Cardiac muscle cell (in vitro differentiated cells and primary cell): ENCODE results near the gene C13orf46. TPM values are rescaled to one million over a fixed set of nuclear protein-coding genes. Genes with fewer than 3 reads are reported as not detected.
"Not testable (repeated sequence)": the region's sequence is repeated elsewhere in the genome, so short reads cannot be mapped to it uniquely, and the experiment has no call there.

Source experiments
- DNase-seq, 2 donors: peaks; one replicate each; pipeline versions ENCODE4 v3.0.0 to v3.0.0-alpha.2; 2010 to 2017; ENCODE audit warnings: low read depth in 1 of 2, low spot score in 1 of 2
- H3K27ac ChIP-seq: fragments of 200-600 bp; sonication (generic); 2 replicates; pipeline ENCODE4 v1.5.1; 2016
- H3K27me3 ChIP-seq: fragments of 200-600 bp; sonication (generic); 2 replicates; pipeline ENCODE4 v1.6.0; 2016; ENCODE audit warnings: control low read depth
- H3K36me3 ChIP-seq: fragments of 200-600 bp; sonication (generic); 2 replicates; pipeline ENCODE4 v1.5.1; 2016; ENCODE audit warnings: control low read depth
- H3K4me1 ChIP-seq: fragments of 200-600 bp; sonication (generic); 2 replicates; pipeline ENCODE4 v1.8.1; 2017; ENCODE audit warnings: low read depth, mild to moderate bottlenecking, mixed run types
- H3K4me3 ChIP-seq: fragments of 200-600 bp; sonication (generic); 2 replicates; pipeline ENCODE4 v1.5.1; 2016; ENCODE audit warnings: mild to moderate bottlenecking
- H3K9me3 ChIP-seq: fragments of 200-600 bp; sonication (generic); 2 replicates; pipeline ENCODE4 v1.5.1; 2017; ENCODE audit warnings: low read depth, mild to moderate bottlenecking, control low read depth
- CTCF ChIP-seq: IDR thresholded peaks from 2 replicates; pipeline ENCODE4 v1.5.1; 2012; ENCODE audit warnings: low read depth, mild to moderate bottlenecking, low read length
- polyA plus RNA-seq: library from polyadenylated mRNA; unstranded; fragments of >200 nt; fragmentation: Nextera tagmentation; extraction: Ambion mirVana; gene quantifications from 2 replicates; pipeline ENCODE4 v1.2.1, GENCODE V29; 2016
- total RNA-seq: library from RNA; depleted of rRNA; stranded (reverse); fragments of >200 nt; gene quantifications from 2 replicates; pipeline ENCODE4 v1.2.3, GENCODE V29; 2016

C13orf46 gene
- total and polyA plus RNA-seq, 2 experiments from 2014 or later: 0.35 TPM; not detected in 1

- TF ChIP-seq CTCF: no peak
- Histone ChIP-seq H3K9me3 (no peaks in the 10 kb centered on the region), H3K27me3 (no peaks in the 10 kb centered on the region), H3K4me3 (no peak overlapping the region), H3K27ac (no peak overlapping the region), H3K36me3 (no peaks in the 10 kb centered on the region), H3K4me1 (no peaks in the 10 kb centered on the region)
- no peak for DNase-seq
Observed at GRCh38 chr13:113914333-113915011, 59.4 kb downstream of the C13orf46 start.

- H3K4me1 ChIP-seq: not testable (repeated sequence)
Observed at GRCh38 chr13:113913838-113914237, 60.0 kb downstream of the C13orf46 start.

GRCh38 chr13:113913408-113913807 is 60.5 kb downstream of the C13orf46 start:
- not testable (repeated sequence) for H3K9me3 ChIP-seq, H3K27ac ChIP-seq, DNase-seq, H3K27me3 ChIP-seq, H3K4me1 ChIP-seq, H3K4me3 ChIP-seq, H3K36me3 ChIP-seq

More at GRCh38 chr13:113913838-113914237, 60.0 kb downstream of the C13orf46 start:
- H3K36me3 ChIP-seq, DNase-seq, H3K27me3 ChIP-seq, H3K9me3 ChIP-seq, H3K27ac ChIP-seq, H3K4me3 ChIP-seq: not testable (repeated sequence)

GRCh38 chr13:113912596-113912995 is 61.3 kb downstream of the C13orf46 start:
- Histone ChIP-seq H3K4me3 (no peak overlapping the region), H3K27me3 (no peaks in the 10 kb centered on the region), H3K9me3 (no peaks in the 10 kb centered on the region), H3K36me3 (no peaks in the 10 kb centered on the region), H3K27ac (no peak overlapping the region), H3K4me1 (peaks cover 8% of the 10 kb centered on the region)
- no peak for TF ChIP-seq CTCF
- DNase-seq: no peak

- peak; percentile 32 to 69 for DNase-seq
- Histone ChIP-seq H3K27ac (no peak overlapping the region), H3K27me3 (no peaks in the 10 kb centered on the region), H3K36me3 (no peaks in the 10 kb centered on the region), H3K4me1 (peaks cover 8% of the 10 kb centered on the region), H3K9me3 (no peaks in the 10 kb centered on the region), H3K4me3 (no peak overlapping the region)
- no peak for TF ChIP-seq CTCF
Observed at GRCh38 chr13:113907635-113908617, 66.0 kb downstream of the C13orf46 start.

- Histone ChIP-seq H3K36me3 (no peaks in the 10 kb centered on the region), H3K4me1 (peaks cover 8% of the 10 kb centered on the region), H3K9me3 (no peaks in the 10 kb centered on the region), H3K27ac (no peak overlapping the region), H3K4me3 (no peak overlapping the region), H3K27me3 (no peaks in the 10 kb centered on the region)
- no peak for DNase-seq
- TF ChIP-seq CTCF: no peak
Observed at GRCh38 chr13:113906571-113906970, 67.3 kb downstream of the C13orf46 start.
